GM12878 (cell line): ENCODE measurements around the gene SUFU. TPM values are rescaled to one million over a fixed set of nuclear protein-coding genes. Genes with fewer than 3 reads are reported as not detected.

Experiments
- BHLHE40 ChIP-seq, 2 experiments: fragments of 450-650 bp in 1 of 2; IDR thresholded peaks; 2 replicates each; pipeline ENCODE4 v1.6.1; 2011 to 2017; ENCODE audit warnings: low read depth in 2 of 2, borderline replicate concordance in 1 of 2, improper control_type of control experiment in 1 of 2, low read length in 1 of 2, mild to moderate bottlenecking in 1 of 2
- CTCF ChIP-seq, 3 experiments: IDR thresholded peaks in 2 of 3; conservative IDR thresholded peaks in 1 of 3; 2 replicates each; pipeline ENCODE4 v1.5.1; 2011; ENCODE audit warnings: low read depth in 3 of 3, low read length in 3 of 3, mild to moderate bottlenecking in 3 of 3, control low read depth in 2 of 3, moderate library complexity in 2 of 3, inconsistent platforms in 1 of 3, mixed read lengths in 1 of 3; ENCODE audit not compliant: control insufficient read depth in 2 of 3, insufficient read depth in 1 of 3; ENCODE audit errors: extremely low read depth in 1 of 3
- EGR1 ChIP-seq, 2 experiments: IDR thresholded peaks; 1 replicate in 1 of 2; 2 replicates in 1 of 2; pipeline ENCODE4 v1.6.1; 2011 to 2012; ENCODE audit warnings: low read depth in 2 of 2, low read length in 2 of 2, borderline replicate concordance in 1 of 2, mild to moderate bottlenecking in 1 of 2, moderate library complexity in 1 of 2
- EZH2 ChIP-seq: IDR thresholded peaks from 2 replicates; pipeline ENCODE4 v1.6.1; 2012; ENCODE audit warnings: low read depth, mild to moderate bottlenecking, control low read depth, inconsistent platforms, low read length, borderline replicate concordance; ENCODE audit not compliant: control insufficient read depth
- GATAD2B ChIP-seq: fragments of 450-650 bp; conservative IDR thresholded peaks from 2 replicates; pipeline ENCODE4 v1.6.1; 2017; ENCODE audit warnings: low read depth, mild to moderate bottlenecking, moderate library complexity
- HSF1 ChIP-seq: fragments of 150-350 bp; IDR thresholded peaks from 2 replicates; pipeline ENCODE4 v1.6.1; 2014; ENCODE audit warnings: mild to moderate bottlenecking, low read depth, low read length
- IRF4 ChIP-seq: IDR thresholded peaks from 2 replicates; pipeline ENCODE4 v1.6.1; 2011; ENCODE audit warnings: low read depth, low read length
- MLLT1 ChIP-seq: fragments of 450-650 bp; IDR thresholded peaks from 2 replicates; pipeline ENCODE4 v1.6.1; 2016; ENCODE audit warnings: mild to moderate bottlenecking
- MTA3 ChIP-seq: IDR thresholded peaks from 2 replicates; pipeline ENCODE4 v1.6.1; 2012; ENCODE audit warnings: low read length, inconsistent platforms, borderline replicate concordance
- NFYB ChIP-seq: IDR thresholded peaks from 2 replicates; pipeline ENCODE4 v1.6.1; 2011; ENCODE audit warnings: low read depth, mild to moderate bottlenecking, low read length, improper control_type of control experiment, moderate library complexity; ENCODE audit not compliant: insufficient read depth
- POLR2A ChIP-seq: IDR thresholded peaks from 2 replicates; pipeline ENCODE4 v1.6.1; 2011; ENCODE audit warnings: low read depth, mild to moderate bottlenecking, low read length
- POU2F2 ChIP-seq: IDR thresholded peaks from 3 replicates; pipeline ENCODE4 v1.6.1; 2011; ENCODE audit warnings: low read depth, mild to moderate bottlenecking, low read length, borderline replicate concordance
- TAF1 ChIP-seq: IDR thresholded peaks from 2 replicates; pipeline ENCODE4 v1.6.1; 2011; ENCODE audit warnings: mild to moderate bottlenecking, low read depth, low read length, borderline replicate concordance
- TARDBP ChIP-seq: IDR thresholded peaks from 2 replicates; pipeline ENCODE4 v1.6.1; 2016; ENCODE audit warnings: borderline replicate concordance
- TBL1XR1 ChIP-seq: IDR thresholded peaks from 2 replicates; pipeline ENCODE4 v1.6.1; 2012; ENCODE audit warnings: low read depth, low read length, improper control_type of control experiment
- ZZZ3 ChIP-seq: IDR thresholded peaks from 2 replicates; pipeline ENCODE4 v1.6.1; 2011; ENCODE audit warnings: low read depth; ENCODE audit not compliant: control insufficient read depth, insufficient read length
- polyA plus RNA-seq, 11 experiments: library from polyadenylated mRNA; depleted of rRNA in 4 of 11; unstranded in 6 of 11; stranded (reverse) in 5 of 11; fragments of >200 nt; fragmentation: Nextera tagmentation in 4 of 11; fragmentation: Illumina TruSeq in 1 of 11; extraction: Ambion mirVana in 4 of 11; extraction: Trizol in 1 of 11; gene quantifications; 1 replicate in 1 of 11; 2 replicates in 10 of 11; pipeline versions ENCODE4 v1.2.1 to v1.2.3, GENCODE V29; 2011 to 2016; ENCODE audit warnings: inconsistent platforms in 2 of 11, missing spikeins in 2 of 11, low read depth in 1 of 11
- total RNA-seq, 4 experiments: library from RNA; depleted of rRNA in 3 of 4; stranded (reverse); fragments of >200 nt in 3 of 4; fragmentation: Illumina TruSeq in 1 of 4; extraction: Trizol in 1 of 4; gene quantifications; 2 replicates each; pipeline versions ENCODE4 v1.2.1 to v1.2.3, GENCODE V29; 2013 to 2021
- TF ChIP-seq, protein P1 (sequence below): IDR thresholded peaks from 2 replicates; pipeline ENCODE4 v1.6.1; 2011; ENCODE audit warnings: low read depth, low read length, improper control_type of control experiment, borderline replicate concordance
- TF ChIP-seq, protein P2 (sequence below): fragments of 450-650 bp; formaldehyde crosslinking; IDR thresholded peaks from 2 replicates; pipeline ENCODE4 v1.4.0; 2022; ENCODE audit warnings: mild to moderate bottlenecking, moderate library complexity

SUFU gene
- total and polyA plus RNA-seq, 10 of the 15 experiments (the other 5 are each of a cell fraction or from before 2014, with no cell fraction given) = 0.68 to 7.7 (median 2.4) TPM

GRCh38 chr10:102641880-102642735 lies 138.3 kb downstream of the SUFU start (continued):
- TF ChIP-seq MLLT1 (no peak), TARDBP (no peak), HSF1 (no peak), NFYB (peak; percentile 64; the same call in 1 of the 2 replicates), MTA3 (no peak), TBL1XR1 (no peak), POU2F2 (no peak), CTCF (IDR thresholded peaks at IDR 0.05 in 2 of 3, conservative IDR thresholded peaks at IDR 0.05 in 1 of 3; ENCODE audit: control insufficient read depth in 2 of 3, extremely low read depth in 1 of 3, insufficient read depth in 1 of 3, low read depth in 3 of 3, low read length in 3 of 3) (no peak), POLR2A (peak; percentile 91), ZZZ3 (no peak), BHLHE40 (IDR thresholded peaks at IDR 0.05; ENCODE audit: borderline replicate concordance in 1 of 2, low read depth in 2 of 2, low read length in 1 of 2) (peak; percentile 95 to 96), TAF1 (peak; percentile 32; the same call in 1 of the 2 replicates), EGR1 (IDR thresholded peaks at IDR 0.05; ENCODE audit: borderline replicate concordance in 1 of 2, low read depth in 2 of 2, low read length in 2 of 2) (no peak), GATAD2B (peak; percentile 75; the same call in 1 of the 2 replicates), IRF4 (0 out of 2 replicates have a peak, but pooled peaks have one; percentile 5), EZH2 (no peak)
- TF ChIP-seq, protein P1, sequence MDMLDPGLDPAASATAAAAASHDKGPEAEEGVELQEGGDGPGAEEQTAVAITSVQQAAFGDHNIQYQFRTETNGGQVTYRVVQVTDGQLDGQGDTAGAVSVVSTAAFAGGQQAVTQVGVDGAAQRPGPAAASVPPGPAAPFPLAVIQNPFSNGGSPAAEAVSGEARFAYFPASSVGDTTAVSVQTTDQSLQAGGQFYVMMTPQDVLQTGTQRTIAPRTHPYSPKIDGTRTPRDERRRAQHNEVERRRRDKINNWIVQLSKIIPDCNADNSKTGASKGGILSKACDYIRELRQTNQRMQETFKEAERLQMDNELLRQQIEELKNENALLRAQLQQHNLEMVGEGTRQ = peak; percentile 73
- TF ChIP-seq, protein P2, sequence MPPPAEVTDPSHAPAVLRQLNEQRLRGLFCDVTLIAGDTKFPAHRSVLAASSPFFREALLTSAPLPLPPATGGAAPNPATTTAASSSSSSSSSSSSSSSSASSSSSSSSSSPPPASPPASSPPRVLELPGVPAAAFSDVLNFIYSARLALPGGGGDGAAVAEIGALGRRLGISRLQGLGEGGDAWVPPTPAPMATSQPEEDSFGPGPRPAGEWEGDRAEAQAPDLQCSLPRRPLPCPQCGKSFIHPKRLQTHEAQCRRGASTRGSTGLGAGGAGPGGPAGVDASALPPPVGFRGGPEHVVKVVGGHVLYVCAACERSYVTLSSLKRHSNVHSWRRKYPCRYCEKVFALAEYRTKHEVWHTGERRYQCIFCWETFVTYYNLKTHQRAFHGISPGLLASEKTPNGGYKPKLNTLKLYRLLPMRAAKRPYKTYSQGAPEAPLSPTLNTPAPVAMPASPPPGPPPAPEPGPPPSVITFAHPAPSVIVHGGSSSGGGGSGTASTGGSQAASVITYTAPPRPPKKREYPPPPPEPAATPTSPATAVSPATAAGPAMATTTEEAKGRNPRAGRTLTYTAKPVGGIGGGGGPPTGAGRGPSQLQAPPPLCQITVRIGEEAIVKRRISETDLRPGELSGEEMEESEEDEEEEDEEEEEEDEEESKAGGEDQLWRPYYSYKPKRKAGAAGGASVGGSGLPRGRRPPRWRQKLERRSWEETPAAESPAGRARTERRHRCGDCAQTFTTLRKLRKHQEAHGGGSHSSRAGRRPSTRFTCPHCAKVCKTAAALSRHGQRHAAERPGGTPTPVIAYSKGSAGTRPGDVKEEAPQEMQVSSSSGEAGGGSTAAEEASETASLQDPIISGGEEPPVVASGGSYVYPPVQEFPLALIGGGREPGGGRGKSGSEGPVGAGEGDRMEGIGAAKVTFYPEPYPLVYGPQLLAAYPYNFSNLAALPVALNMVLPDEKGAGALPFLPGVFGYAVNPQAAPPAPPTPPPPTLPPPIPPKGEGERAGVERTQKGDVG = no peak
